Measurements from ENCODE around the gene C6. TPM values are rescaled to one million over a fixed set of nuclear protein-coding genes. Genes with fewer than 3 reads are reported as not detected.

Gene C6
- total RNA-seq, 2 experiments from 2014 or later, result not detected

GRCh38 chr5:41112486-41113455 lies 100.6 kb downstream of the C6 start:
- Mint-ChIP-seq H3K36me3 (ENCODE audit: low read depth) (no peaks in the 10 kb centered on the region), H3K4me1 (no peaks in the 10 kb centered on the region), H3K4me3 (no peak overlapping the region), H3K9me3 (ENCODE audit: low read depth) (no peaks in the 10 kb centered on the region), H3K27me3 (no peaks in the 10 kb centered on the region), H3K27ac (no peak overlapping the region)
- ChIA-PET CTCF (no interaction called here), POLR2A (no interaction called here)
- ATAC-seq, result no peak
- no peak for DNase-seq
- intact Hi-C loops (cut with DNase I, micrococcal nuclease), result loop anchor here in 1 of 2 experiments (10.0 kb wide), 1 partner anchor 1618 kb away; no protein-coding TSS in a partner anchor

GRCh38 chr5:41109186-41109585 lies 104.1 kb downstream of the C6 start:
- ATAC-seq (no peak), DNase-seq (no peak)
- H3K4me1 Mint-ChIP-seq, result no peaks in the 10 kb centered on the region
- H3K36me3 Mint-ChIP-seq (ENCODE audit: low read depth), result no peaks in the 10 kb centered on the region
- no peak overlapping the region for H3K27ac Mint-ChIP-seq
- intact Hi-C loops (cut with DNase I, micrococcal nuclease), result no loop called here
- H3K4me3 Mint-ChIP-seq, result no peak overlapping the region
- ChIA-PET POLR2A (no interaction called here), CTCF (no interaction called here)
- H3K27me3 Mint-ChIP-seq, result no peaks in the 10 kb centered on the region
- no peaks in the 10 kb centered on the region for H3K9me3 Mint-ChIP-seq (ENCODE audit: low read depth)

GRCh38 chr5:41102341-41102740 lies 111.0 kb downstream of the C6 start:
- intact Hi-C loops (cut with DNase I, micrococcal nuclease), result no loop called here
- H3K4me3 Mint-ChIP-seq, result no peak overlapping the region
- ATAC-seq (no peak), DNase-seq (no peak)
- no peak overlapping the region for H3K27ac Mint-ChIP-seq
- no peaks in the 10 kb centered on the region for H3K27me3 Mint-ChIP-seq
- ChIA-PET POLR2A (no interaction called here), CTCF (interaction anchor here (0.6 kb wide), 1 partner anchor 14 kb away, joined by 4 read pairs; no protein-coding TSS in a partner anchor)
- no peaks in the 10 kb centered on the region for H3K9me3 Mint-ChIP-seq (ENCODE audit: low read depth)
- H3K36me3 Mint-ChIP-seq (ENCODE audit: low read depth), result no peaks in the 10 kb centered on the region
- H3K4me1 Mint-ChIP-seq, result no peaks in the 10 kb centered on the region

GRCh38 chr5:41097642-41098041 lies 115.7 kb downstream of the C6 start:
- ATAC-seq (no peak), DNase-seq (no peak)
- Mint-ChIP-seq H3K27ac (no peak overlapping the region), H3K4me1 (no peaks in the 10 kb centered on the region), H3K27me3 (no peaks in the 10 kb centered on the region), H3K36me3 (ENCODE audit: low read depth) (no peaks in the 10 kb centered on the region), H3K4me3 (no peak overlapping the region), H3K9me3 (ENCODE audit: low read depth) (no peaks in the 10 kb centered on the region)
- ChIA-PET POLR2A (no interaction called here), CTCF (no interaction called here)
- intact Hi-C loops (cut with DNase I, micrococcal nuclease), result no loop called here

- Mint-ChIP-seq H3K27ac (no peak overlapping the region), H3K4me1 (no peaks in the 10 kb centered on the region), H3K9me3 (ENCODE audit: low read depth) (no peaks in the 10 kb centered on the region), H3K36me3 (ENCODE audit: low read depth) (no peaks in the 10 kb centered on the region), H3K4me3 (no peak overlapping the region), H3K27me3 (no peaks in the 10 kb centered on the region)
- ChIA-PET POLR2A (no interaction called here), CTCF (no interaction called here)
- intact Hi-C loops (cut with DNase I, micrococcal nuclease), result no loop called here
- DNase-seq, result no peak
- no peak for ATAC-seq
Measured at GRCh38 chr5:41095324-41096101, 117.8 kb downstream of the C6 start.

- Mint-ChIP-seq H3K9me3 (ENCODE audit: low read depth) (no peaks in the 10 kb centered on the region), H3K4me3 (no peak overlapping the region), H3K4me1 (no peaks in the 10 kb centered on the region), H3K27me3 (no peaks in the 10 kb centered on the region), H3K27ac (no peak overlapping the region), H3K36me3 (ENCODE audit: low read depth) (no peaks in the 10 kb centered on the region)
- DNase-seq, result no peak
- ChIA-PET POLR2A (no interaction called here), CTCF (no interaction called here)
- intact Hi-C loops (cut with DNase I, micrococcal nuclease), result no loop called here
- ATAC-seq, result no peak
Measured at GRCh38 chr5:41094871-41095270, 118.5 kb downstream of the C6 start.

GRCh38 chr5:41093803-41094202 lies 119.5 kb downstream of the C6 start:
- no peak for DNase-seq
- H3K27ac Mint-ChIP-seq, result no peak overlapping the region
- ATAC-seq, result no peak
- ChIA-PET CTCF (no interaction called here), POLR2A (no interaction called here)
- intact Hi-C loops (cut with DNase I, micrococcal nuclease), result no loop called here
- no peaks in the 10 kb centered on the region for H3K36me3 Mint-ChIP-seq (ENCODE audit: low read depth)
- H3K4me1 Mint-ChIP-seq, result no peaks in the 10 kb centered on the region
- H3K9me3 Mint-ChIP-seq (ENCODE audit: low read depth), result no peaks in the 10 kb centered on the region
- H3K27me3 Mint-ChIP-seq, result no peaks in the 10 kb centered on the region
- no peak overlapping the region for H3K4me3 Mint-ChIP-seq

Other genes with a start within 250 kb of the C6 start
- not detected for gene MROH2B, start 142.2 kb downstream of the C6 start, total RNA-seq

Data from activated CD4-positive, alpha-beta T cell treated with anti-CD3 and anti-CD28 coated beads for 36 hours (primary cell).